Activated CD4-positive, alpha-beta T cell treated with anti-CD3 and anti-CD28 coated beads, Interleukin-2, amount 10 ng/mL, durations not matched to agents 7 days and 5 days (primary cell): ENCODE results near the gene PDE6H. TPM values are rescaled to one million over a fixed set of nuclear protein-coding genes. Genes with fewer than 3 reads are reported as not detected.

Source experiments
- CTCF ChIA-PET: fragments of 350-600 bp; sonication (Branson Sonifier 250); formaldehyde crosslinking; loops from one replicate; lab custom pipeline; 2021; ENCODE audit warnings: antibody characterized with exemption; lab: Charles Lee
- POLR2A ChIA-PET: fragments of 350-600 bp; sonication (Branson Sonifier 250); formaldehyde crosslinking; loops from one replicate; lab custom pipeline; 2021; ENCODE audit warnings: antibody characterized with exemption; lab: Charles Lee
- DNase-seq: peaks from one replicate; pipeline ENCODE4 v3.0.0-alpha.2; 2020
- H3K27ac Mint-ChIP-seq: one replicate; pipeline ENCODE4 v1.8.0; 2021; ENCODE audit warnings: mild to moderate bottlenecking, moderate library complexity, mixed read lengths
- H3K27me3 Mint-ChIP-seq: one replicate; pipeline ENCODE4 v1.8.0; 2021; ENCODE audit warnings: mixed read lengths
- H3K36me3 Mint-ChIP-seq: one replicate; pipeline ENCODE4 v1.8.0; 2021; ENCODE audit warnings: low read depth, mixed read lengths
- H3K4me1 Mint-ChIP-seq: one replicate; pipeline ENCODE4 v1.8.0; 2021; ENCODE audit warnings: mixed read lengths
- H3K4me3 Mint-ChIP-seq: one replicate; pipeline ENCODE4 v1.8.0; 2021; ENCODE audit warnings: mild to moderate bottlenecking, moderate library complexity, mixed read lengths
- H3K9me3 Mint-ChIP-seq: one replicate; pipeline ENCODE4 v1.8.0; 2021; ENCODE audit warnings: mixed read lengths
- total RNA-seq, 2 experiments: library from RNA; stranded (reverse); gene quantifications; one replicate each; pipeline ENCODE4 v1.2.3, GENCODE V29; 2021

The PDE6H gene
- total RNA-seq, 2 experiments from 2014 or later, result not detected

DNA sequence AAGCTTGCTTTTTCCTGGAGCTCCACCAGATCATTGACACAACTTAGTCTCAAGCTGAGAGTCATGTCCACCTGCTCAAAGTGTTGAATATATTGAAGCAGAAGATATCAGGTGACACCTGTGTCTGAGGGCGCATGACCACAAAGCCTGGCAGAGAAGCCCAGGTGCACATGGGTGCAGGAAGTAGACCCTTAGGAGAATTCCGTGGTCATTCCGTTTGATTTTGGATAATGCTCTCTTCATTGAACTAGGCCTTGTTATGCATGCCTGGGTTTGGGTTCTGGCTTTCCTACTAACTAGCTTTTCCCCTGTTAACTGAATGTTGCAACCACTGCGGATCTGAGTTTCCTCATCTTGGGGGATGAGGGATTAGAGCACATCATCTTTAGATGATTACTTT, 18.6 kb upstream of the PDE6H start:
- peak overlapping the region; percentile 91 for H3K27ac Mint-ChIP-seq
- peaks cover 86% of the 10 kb centered on the region for H3K36me3 Mint-ChIP-seq
- H3K4me3 Mint-ChIP-seq, result peak overlapping the region; percentile 73
- POLR2A ChIA-PET, result interaction anchor here (0.9 kb wide), 1 partner anchor 180 kb away, joined by 3 read pairs; no protein-coding TSS in a partner anchor
- no peak for DNase-seq
- H3K9me3 Mint-ChIP-seq, result no peaks in the 10 kb centered on the region
- no peaks in the 10 kb centered on the region for H3K27me3 Mint-ChIP-seq
- H3K4me1 Mint-ChIP-seq, result peaks cover 80% of the 10 kb centered on the region
- CTCF ChIA-PET, result interaction anchor here (0.7 to 0.8 kb wide), 2 partner anchors 154 to 288 kb away, joined by 3 read pairs; no protein-coding TSS in a partner anchor

DNA sequence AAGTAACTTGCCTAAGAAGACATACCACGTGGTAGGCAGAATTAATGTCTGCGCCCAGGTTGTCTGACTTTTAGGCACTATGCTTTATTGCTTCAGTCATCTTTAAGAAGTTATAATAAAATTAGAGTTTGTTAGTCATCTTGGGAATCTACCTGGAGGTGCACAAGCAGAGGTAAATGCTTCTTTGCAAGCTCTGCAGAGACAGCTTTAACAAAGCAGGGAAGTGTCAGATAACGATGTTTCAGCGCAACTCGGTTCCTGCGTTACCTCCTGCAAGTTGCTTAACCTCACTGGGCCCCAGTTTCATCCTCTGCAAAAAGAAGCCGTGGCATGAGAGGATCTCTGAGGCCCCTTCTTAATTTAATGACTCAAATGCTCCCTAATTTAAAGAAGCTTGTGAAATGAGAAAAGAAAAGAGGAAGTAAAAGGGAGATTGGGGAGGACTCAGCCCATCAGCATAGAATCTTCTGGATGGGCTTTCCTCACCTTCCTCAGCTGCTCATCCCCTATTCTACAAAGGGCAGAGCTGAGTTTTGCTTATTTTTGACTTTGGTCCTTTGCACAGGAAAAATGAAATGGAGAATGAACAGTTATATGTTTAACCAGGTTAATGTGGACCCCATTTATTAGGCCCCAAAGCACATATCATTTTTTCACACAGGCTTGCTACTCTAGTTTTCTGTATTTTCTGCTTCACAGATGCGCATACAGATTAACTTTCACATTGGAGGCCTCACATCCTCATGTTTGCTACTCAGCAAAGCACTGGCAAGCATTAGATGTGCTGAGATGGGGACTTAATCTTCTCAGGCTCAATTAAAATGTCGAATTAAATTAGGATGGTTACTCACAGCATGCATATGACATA, 16.6 kb upstream of the PDE6H start:
- peaks cover 60% of the 10 kb centered on the region for H3K4me1 Mint-ChIP-seq
- peak overlapping the region; percentile 98 for H3K4me3 Mint-ChIP-seq
- H3K36me3 Mint-ChIP-seq, result peaks cover 87% of the 10 kb centered on the region

GRCh38 chr12:14956905-14957304, 15.9 kb upstream of the PDE6H start:
- H3K27me3 Mint-ChIP-seq, result no peaks in the 10 kb centered on the region
- H3K9me3 Mint-ChIP-seq, result no peaks in the 10 kb centered on the region
- H3K27ac Mint-ChIP-seq, result peak overlapping the region; percentile 81
- peaks cover 83% of the 10 kb centered on the region for H3K36me3 Mint-ChIP-seq
- POLR2A ChIA-PET, result interaction anchor here (1.0 to 1.3 kb wide), 2 partner anchors 186 to 187 kb away, joined by 3 to 4 read pairs; a partner anchor contains a TSS
- no peak for DNase-seq
- H3K4me3 Mint-ChIP-seq, result peak overlapping the region; percentile 98
- CTCF ChIA-PET, result interaction anchor here (1.5 to 1.8 kb wide), 2 partner anchors 9 to 265 kb away, joined by 4 read pairs; partner anchors contain the start of gene RERG
- peaks cover 54% of the 10 kb centered on the region for H3K4me1 Mint-ChIP-seq

More for the DNA sequence above, 16.6 kb upstream of the PDE6H start:
- peak; percentile 41 for DNase-seq
- ChIA-PET POLR2A (interaction anchor here (0.6 to 1.0 kb wide), 2 partner anchors 10 to 187 kb away, joined by 3 to 4 read pairs; no protein-coding TSS in a partner anchor), CTCF (no interaction called here)
- no peaks in the 10 kb centered on the region for H3K27me3 Mint-ChIP-seq
- peak overlapping the region; percentile 81 for H3K27ac Mint-ChIP-seq
- H3K9me3 Mint-ChIP-seq, result no peaks in the 10 kb centered on the region

- no peak for DNase-seq
- Mint-ChIP-seq H3K4me3 (peak overlapping the region; percentile 98), H3K27ac (peak overlapping the region; percentile 99), H3K4me1 (peaks cover 49% of the 10 kb centered on the region), H3K36me3 (peaks cover 76% of the 10 kb centered on the region), H3K27me3 (no peaks in the 10 kb centered on the region), H3K9me3 (no peaks in the 10 kb centered on the region)
- CTCF ChIA-PET, result interaction anchor here (1.5 to 1.8 kb wide), 3 partner anchors 10 to 264 kb away, joined by 3 to 4 read pairs (median 4); partner anchors contain the start of gene RERG
- POLR2A ChIA-PET, result interaction anchor here (1.3 kb wide), 1 partner anchor 187 kb away, joined by 3 read pairs; a partner anchor contains a TSS
Observed at GRCh38 chr12:14957551-14958168, 15.2 kb upstream of the PDE6H start.

GRCh38 chr12:14958361-14959125, 14.3 kb upstream of the PDE6H start:
- POLR2A ChIA-PET, result interaction anchor here (1.2 to 1.3 kb wide), 2 partner anchors 10 to 188 kb away, joined by 3 to 6 read pairs; a partner anchor contains a TSS
- peaks cover 70% of the 10 kb centered on the region for H3K36me3 Mint-ChIP-seq
- CTCF ChIA-PET, result interaction anchor here (1.3 to 1.8 kb wide), 4 partner anchors 10 to 263 kb away, joined by 3 to 4 read pairs (median 4); partner anchors contain the start of gene RERG

DNA sequence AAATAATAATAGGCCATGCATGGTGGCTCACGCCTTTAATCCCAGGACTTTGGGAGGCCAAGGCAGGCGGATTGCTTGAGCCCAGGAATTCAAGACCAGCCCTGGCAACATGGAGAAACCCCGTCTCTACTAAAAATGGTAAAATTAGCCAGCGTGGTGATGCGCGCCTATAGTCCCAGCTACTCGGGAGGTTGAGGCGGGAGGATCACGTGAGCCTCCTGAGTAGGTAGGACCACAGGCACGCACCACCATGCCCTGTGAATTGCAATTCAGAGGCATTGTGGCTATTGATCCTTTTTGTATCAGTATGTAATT, 13.8 kb upstream of the PDE6H start:
- no peaks in the 10 kb centered on the region for H3K27me3 Mint-ChIP-seq
- H3K4me3 Mint-ChIP-seq, result peak overlapping the region; percentile 98
- peaks cover 49% of the 10 kb centered on the region for H3K4me1 Mint-ChIP-seq
- POLR2A ChIA-PET, result interaction anchor here (1.1 to 1.2 kb wide), 2 partner anchors 11 to 188 kb away, joined by 3 to 6 read pairs; a partner anchor contains a TSS
- peaks cover 2% of the 10 kb centered on the region for H3K9me3 Mint-ChIP-seq
- peak overlapping the region; percentile 99 for H3K27ac Mint-ChIP-seq
- CTCF ChIA-PET, result interaction anchor here (1.3 to 1.5 kb wide), 2 partner anchors 10 to 14 kb away, joined by 3 to 4 read pairs; no protein-coding TSS in a partner anchor
- no peak for DNase-seq
- peaks cover 68% of the 10 kb centered on the region for H3K36me3 Mint-ChIP-seq

More at GRCh38 chr12:14958361-14959125, 14.3 kb upstream of the PDE6H start:
- Mint-ChIP-seq H3K9me3 (no peaks in the 10 kb centered on the region), H3K4me3 (peak overlapping the region; percentile 98), H3K4me1 (peaks cover 49% of the 10 kb centered on the region), H3K27ac (peak overlapping the region; percentile 99), H3K27me3 (no peaks in the 10 kb centered on the region)
- DNase-seq, result no peak

DNA sequence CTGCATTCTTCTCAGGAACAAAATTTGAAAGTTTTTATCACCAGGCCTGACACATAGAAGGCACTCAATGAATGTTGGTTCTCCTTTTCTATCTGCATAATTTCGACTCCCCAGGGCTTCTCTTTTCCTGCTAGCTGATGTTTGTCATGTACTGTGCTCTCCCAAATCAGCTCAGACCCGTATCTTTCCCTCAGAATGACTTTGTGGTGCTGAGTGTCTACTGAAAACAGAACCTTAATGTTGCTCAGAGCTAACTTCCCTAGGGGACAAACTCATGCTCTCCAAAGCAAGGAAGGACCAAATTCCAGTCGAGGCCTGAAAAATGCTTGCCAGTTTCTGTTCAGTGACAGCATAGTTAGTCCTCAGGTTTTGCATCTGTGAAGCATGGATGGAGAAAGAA, 13.4 kb upstream of the PDE6H start:
- peaks cover 2% of the 10 kb centered on the region for H3K9me3 Mint-ChIP-seq
- H3K27ac Mint-ChIP-seq, result peak overlapping the region; percentile 99
- H3K36me3 Mint-ChIP-seq, result peaks cover 64% of the 10 kb centered on the region
- no peak for DNase-seq
- CTCF ChIA-PET, result interaction anchor here (1.2 to 1.3 kb wide), 2 partner anchors 11 to 18 kb away, joined by 3 to 4 read pairs; no protein-coding TSS in a partner anchor
- POLR2A ChIA-PET, result interaction anchor here (1.0 to 1.2 kb wide), 3 partner anchors 11 to 188 kb away, joined by 3 to 6 read pairs (median 3); partner anchors contain the start of genes C12orf60 and WBP11
- peak overlapping the region; percentile 98 for H3K4me3 Mint-ChIP-seq
- H3K27me3 Mint-ChIP-seq, result no peaks in the 10 kb centered on the region
- peaks cover 49% of the 10 kb centered on the region for H3K4me1 Mint-ChIP-seq

GRCh38 chr12:14959916-14960496, 12.8 kb upstream of the PDE6H start:
- no peak for DNase-seq
- H3K4me3 Mint-ChIP-seq, result peak overlapping the region; percentile 98
- ChIA-PET POLR2A (interaction anchor here (0.9 to 1.1 kb wide), 3 partner anchors 23 to 189 kb away, joined by 3 to 6 read pairs (median 3); partner anchors contain the start of genes C12orf60 and WBP11), CTCF (interaction anchor here (1.2 to 1.3 kb wide), 2 partner anchors 11 to 18 kb away, joined by 3 to 4 read pairs; no protein-coding TSS in a partner anchor)
- H3K36me3 Mint-ChIP-seq, result peaks cover 60% of the 10 kb centered on the region
- no peaks in the 10 kb centered on the region for H3K27me3 Mint-ChIP-seq
- peaks cover 50% of the 10 kb centered on the region for H3K4me1 Mint-ChIP-seq
- H3K27ac Mint-ChIP-seq, result peak overlapping the region; percentile 99
- peaks cover 4% of the 10 kb centered on the region for H3K9me3 Mint-ChIP-seq

- ChIA-PET POLR2A (interaction anchor here (0.6 to 1.0 kb wide), 3 partner anchors 12 to 157 kb away, joined by 3 to 6 read pairs (median 3); partner anchors contain the start of genes C12orf60 and WBP11), CTCF (interaction anchor here (1.0 to 1.2 kb wide), 5 partner anchors 12 to 19 kb away, joined by 3 to 5 read pairs (median 4); partner anchors contain the start of gene PDE6H)
- H3K27me3 Mint-ChIP-seq, result no peaks in the 10 kb centered on the region
- peaks cover 5% of the 10 kb centered on the region for H3K9me3 Mint-ChIP-seq
- H3K4me1 Mint-ChIP-seq, result peaks cover 53% of the 10 kb centered on the region
- peak overlapping the region; percentile 98 for H3K4me3 Mint-ChIP-seq
- peaks cover 57% of the 10 kb centered on the region for H3K36me3 Mint-ChIP-seq
- peak; percentile 64 for DNase-seq
- H3K27ac Mint-ChIP-seq, result peak overlapping the region; percentile 99
Observed at GRCh38 chr12:14960548-14961465, 12.0 kb upstream of the PDE6H start.

DNA sequence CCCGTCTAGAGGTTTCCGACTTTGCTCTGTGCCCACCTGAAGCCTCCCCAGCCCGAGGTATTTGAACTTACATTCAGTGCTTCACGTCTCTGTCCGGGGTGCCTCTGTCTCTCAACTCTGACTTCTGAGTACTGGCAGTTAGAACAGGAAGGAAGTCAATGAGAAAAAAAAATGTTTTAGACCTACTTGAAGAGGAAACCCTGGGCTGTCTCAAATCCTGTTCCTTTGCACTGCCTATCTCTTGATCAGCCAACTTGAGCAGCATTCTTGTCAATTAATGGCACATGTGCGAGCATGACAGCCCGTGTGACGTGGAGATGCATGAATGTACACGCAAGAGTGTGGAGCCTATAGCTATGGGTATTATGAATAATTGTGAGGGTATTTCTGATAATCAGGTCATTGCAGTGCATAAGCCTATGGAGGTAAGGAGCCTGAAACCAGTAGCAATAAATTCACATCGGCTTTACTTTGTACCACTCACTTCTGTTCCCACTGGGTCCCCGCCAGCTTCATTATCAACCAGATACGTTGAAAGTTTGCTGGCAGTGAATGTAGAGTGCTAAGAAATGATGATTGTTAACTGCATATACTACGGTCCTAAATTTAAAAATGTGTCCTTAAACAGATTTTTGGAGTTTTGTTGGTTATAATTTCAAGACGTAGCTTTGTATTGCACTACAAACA, 11.2 kb upstream of the PDE6H start, which contains the start of gene ARHGDIB:
ARHGDIB (minus strand) TSS at position 136 of the 687 bp plus-strand sequence. CDS start 10,889 bp downstream, outside the sequence.
- Mint-ChIP-seq H3K4me1 (peaks cover 45% of the 10 kb centered on the region), H3K36me3 (peaks cover 49% of the 10 kb centered on the region), H3K9me3 (peaks cover 5% of the 10 kb centered on the region), H3K27ac (peak within 1 kb of the TSS; percentile 99), H3K27me3 (no peaks in the 10 kb centered on the region), H3K4me3 (peak within 1 kb of the TSS; percentile 98)
- peak; percentile 92 for DNase-seq
- POLR2A ChIA-PET, result interaction anchor here (0.6 to 0.8 kb wide), 3 partner anchors 13 to 191 kb away, joined by 3 to 8 read pairs (median 4); a partner anchor contains a TSS
- CTCF ChIA-PET, result interaction anchor here (1.0 to 1.2 kb wide), 4 partner anchors 12 to 19 kb away, joined by 3 to 5 read pairs (median 4); partner anchors contain the start of gene PDE6H
